Measurements from ENCODE around the gene ATP2A1.

The ATP2A1 gene

DNA sequence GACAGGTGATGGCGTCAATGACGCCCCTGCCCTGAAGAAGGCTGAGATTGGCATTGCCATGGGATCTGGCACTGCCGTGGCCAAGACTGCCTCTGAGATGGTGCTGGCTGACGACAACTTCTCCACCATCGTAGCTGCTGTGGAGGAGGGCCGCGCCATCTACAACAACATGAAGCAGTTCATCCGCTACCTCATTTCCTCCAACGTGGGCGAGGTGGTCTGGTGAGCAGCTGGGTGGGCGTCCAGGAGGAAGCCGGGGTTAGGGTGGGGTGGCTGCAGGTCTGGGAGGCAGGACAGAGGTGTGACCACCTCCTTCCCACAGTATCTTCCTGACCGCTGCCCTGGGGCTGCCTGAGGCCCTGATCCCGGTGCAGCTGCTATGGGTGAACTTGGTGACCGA lies 23.6 kb downstream of the ATP2A1 start (continued):
- TF ChIP-seq SNAI2 (CRISPR knock-in tag; IDR thresholded peaks at IDR 0.05) = no peak
- TF ChIP-seq, protein P1, sequence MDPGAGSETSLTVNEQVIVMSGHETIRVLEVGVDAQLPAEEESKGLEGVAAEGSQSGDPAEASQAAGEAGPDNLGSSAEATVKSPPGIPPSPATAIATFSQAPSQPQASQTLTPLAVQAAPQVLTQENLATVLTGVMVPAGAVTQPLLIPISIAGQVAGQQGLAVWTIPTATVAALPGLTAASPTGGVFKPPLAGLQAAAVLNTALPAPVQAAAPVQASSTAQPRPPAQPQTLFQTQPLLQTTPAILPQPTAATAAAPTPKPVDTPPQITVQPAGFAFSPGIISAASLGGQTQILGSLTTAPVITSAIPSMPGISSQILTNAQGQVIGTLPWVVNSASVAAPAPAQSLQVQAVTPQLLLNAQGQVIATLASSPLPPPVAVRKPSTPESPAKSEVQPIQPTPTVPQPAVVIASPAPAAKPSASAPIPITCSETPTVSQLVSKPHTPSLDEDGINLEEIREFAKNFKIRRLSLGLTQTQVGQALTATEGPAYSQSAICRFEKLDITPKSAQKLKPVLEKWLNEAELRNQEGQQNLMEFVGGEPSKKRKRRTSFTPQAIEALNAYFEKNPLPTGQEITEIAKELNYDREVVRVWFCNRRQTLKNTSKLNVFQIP (CRISPR knock-in tag; IDR thresholded peaks at IDR 0.05; ENCODE audit: borderline replicate concordance, low read depth) = no peak
- TF ChIP-seq, protein P2, sequence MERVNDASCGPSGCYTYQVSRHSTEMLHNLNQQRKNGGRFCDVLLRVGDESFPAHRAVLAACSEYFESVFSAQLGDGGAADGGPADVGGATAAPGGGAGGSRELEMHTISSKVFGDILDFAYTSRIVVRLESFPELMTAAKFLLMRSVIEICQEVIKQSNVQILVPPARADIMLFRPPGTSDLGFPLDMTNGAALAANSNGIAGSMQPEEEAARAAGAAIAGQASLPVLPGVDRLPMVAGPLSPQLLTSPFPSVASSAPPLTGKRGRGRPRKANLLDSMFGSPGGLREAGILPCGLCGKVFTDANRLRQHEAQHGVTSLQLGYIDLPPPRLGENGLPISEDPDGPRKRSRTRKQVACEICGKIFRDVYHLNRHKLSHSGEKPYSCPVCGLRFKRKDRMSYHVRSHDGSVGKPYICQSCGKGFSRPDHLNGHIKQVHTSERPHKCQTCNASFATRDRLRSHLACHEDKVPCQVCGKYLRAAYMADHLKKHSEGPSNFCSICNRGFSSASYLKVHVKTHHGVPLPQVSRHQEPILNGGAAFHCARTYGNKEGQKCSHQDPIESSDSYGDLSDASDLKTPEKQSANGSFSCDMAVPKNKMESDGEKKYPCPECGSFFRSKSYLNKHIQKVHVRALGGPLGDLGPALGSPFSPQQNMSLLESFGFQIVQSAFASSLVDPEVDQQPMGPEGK (CRISPR knock-in tag; IDR thresholded peaks at IDR 0.05; ENCODE audit: borderline replicate concordance) = no peak
- TF ChIP-seq TOX (CRISPR knock-in tag; IDR thresholded peaks at IDR 0.05; ENCODE audit: borderline replicate concordance) = no peak

DNA sequence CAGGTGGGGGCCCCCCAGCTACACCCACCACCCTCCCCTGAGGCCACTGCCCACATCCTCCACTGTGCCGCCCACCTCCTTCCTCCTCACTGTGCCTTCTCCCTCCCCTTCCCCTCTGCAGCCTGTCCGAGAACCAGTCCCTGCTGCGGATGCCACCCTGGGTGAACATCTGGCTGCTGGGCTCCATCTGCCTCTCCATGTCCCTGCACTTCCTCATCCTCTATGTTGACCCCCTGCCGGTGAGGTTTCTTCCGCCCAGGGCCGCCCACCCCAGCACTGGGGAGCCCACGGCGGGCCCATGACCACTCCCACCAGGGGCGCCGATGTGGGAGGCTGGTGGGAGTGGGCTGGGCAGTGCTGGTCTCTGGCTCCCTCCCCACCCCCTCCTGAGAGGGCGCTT lies 24.6 kb downstream of the ATP2A1 start:
- TF ChIP-seq ZC3H10 (CRISPR knock-in tag; IDR thresholded peaks at IDR 0.05) = no peak
- no peak for TF ChIP-seq GLIS3 (CRISPR knock-in tag; IDR thresholded peaks at IDR 0.05)
- TF ChIP-seq ESRRG (CRISPR knock-in tag; IDR thresholded peaks at IDR 0.05) = no peak
- TF ChIP-seq, protein P3, sequence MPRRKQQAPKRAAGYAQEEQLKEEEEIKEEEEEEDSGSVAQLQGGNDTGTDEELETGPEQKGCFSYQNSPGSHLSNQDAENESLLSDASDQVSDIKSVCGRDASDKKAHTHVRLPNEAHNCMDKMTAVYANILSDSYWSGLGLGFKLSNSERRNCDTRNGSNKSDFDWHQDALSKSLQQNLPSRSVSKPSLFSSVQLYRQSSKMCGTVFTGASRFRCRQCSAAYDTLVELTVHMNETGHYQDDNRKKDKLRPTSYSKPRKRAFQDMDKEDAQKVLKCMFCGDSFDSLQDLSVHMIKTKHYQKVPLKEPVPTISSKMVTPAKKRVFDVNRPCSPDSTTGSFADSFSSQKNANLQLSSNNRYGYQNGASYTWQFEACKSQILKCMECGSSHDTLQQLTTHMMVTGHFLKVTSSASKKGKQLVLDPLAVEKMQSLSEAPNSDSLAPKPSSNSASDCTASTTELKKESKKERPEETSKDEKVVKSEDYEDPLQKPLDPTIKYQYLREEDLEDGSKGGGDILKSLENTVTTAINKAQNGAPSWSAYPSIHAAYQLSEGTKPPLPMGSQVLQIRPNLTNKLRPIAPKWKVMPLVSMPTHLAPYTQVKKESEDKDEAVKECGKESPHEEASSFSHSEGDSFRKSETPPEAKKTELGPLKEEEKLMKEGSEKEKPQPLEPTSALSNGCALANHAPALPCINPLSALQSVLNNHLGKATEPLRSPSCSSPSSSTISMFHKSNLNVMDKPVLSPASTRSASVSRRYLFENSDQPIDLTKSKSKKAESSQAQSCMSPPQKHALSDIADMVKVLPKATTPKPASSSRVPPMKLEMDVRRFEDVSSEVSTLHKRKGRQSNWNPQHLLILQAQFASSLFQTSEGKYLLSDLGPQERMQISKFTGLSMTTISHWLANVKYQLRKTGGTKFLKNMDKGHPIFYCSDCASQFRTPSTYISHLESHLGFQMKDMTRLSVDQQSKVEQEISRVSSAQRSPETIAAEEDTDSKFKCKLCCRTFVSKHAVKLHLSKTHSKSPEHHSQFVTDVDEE (CRISPR knock-in tag; IDR thresholded peaks at IDR 0.05) = no peak
- no peak for TF ChIP-seq PPARA (CRISPR knock-in tag; IDR thresholded peaks at IDR 0.05; ENCODE audit: borderline replicate concordance)
- TF ChIP-seq ISL1 (CRISPR knock-in tag; IDR thresholded peaks at IDR 0.05) = no peak
- TF ChIP-seq ZNF565 (CRISPR knock-in tag; conservative IDR thresholded peaks at IDR 0.05; ENCODE audit: low read depth) = no peak

DNA sequence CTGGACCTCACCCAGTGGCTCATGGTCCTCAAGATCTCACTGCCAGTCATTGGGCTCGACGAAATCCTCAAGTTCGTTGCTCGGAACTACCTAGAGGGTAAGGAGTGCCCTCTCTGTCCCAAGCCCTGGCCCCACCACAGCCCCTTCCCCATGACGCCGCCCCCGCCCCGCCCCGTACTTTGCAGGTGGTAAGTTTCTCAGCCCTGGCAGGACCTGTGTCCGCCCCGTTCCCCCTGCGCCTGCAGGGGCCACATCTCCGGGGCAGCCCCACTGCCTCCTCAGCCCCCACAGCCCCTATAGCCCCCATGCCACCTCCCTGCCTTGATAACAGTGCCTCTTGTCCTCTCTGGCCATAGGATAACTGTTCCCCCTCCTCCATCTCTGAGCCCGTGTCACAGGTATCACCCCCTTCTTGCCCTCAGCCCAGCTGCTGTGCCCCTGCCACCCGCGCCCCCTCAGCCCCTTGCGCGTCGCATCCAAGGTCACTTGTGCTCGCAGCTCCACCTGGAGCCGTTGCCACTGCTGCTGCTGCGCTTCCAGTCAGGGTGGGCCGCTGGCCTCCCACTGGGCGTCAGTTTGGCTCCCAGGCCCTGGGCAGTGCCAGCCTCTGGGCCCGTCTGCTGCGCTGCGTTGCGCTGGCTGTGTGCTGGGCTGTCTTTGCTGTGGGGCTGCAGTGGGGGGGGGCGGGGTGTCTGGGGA lies 25.2 kb downstream of the ATP2A1 start:
- TF ChIP-seq ARNTL (CRISPR knock-in tag; IDR thresholded peaks at IDR 0.05; ENCODE audit: borderline replicate concordance, low read depth) (no peak), SNAI2 (CRISPR knock-in tag; IDR thresholded peaks at IDR 0.05) (no peak), GLIS3 (CRISPR knock-in tag; IDR thresholded peaks at IDR 0.05) (no peak), ZFP30 (CRISPR knock-in tag; IDR thresholded peaks at IDR 0.05) (no peak), BACH2 (CRISPR knock-in tag; IDR thresholded peaks at IDR 0.05; ENCODE audit: borderline replicate concordance) (no peak), ZNF70 (CRISPR knock-in tag; IDR thresholded peaks at IDR 0.05) (no peak), ESRRG (CRISPR knock-in tag; IDR thresholded peaks at IDR 0.05) (no peak), CSDC2 (CRISPR knock-in tag; IDR thresholded peaks at IDR 0.05) (no peak), ZC3H10 (CRISPR knock-in tag; IDR thresholded peaks at IDR 0.05) (no peak), PPARA (CRISPR knock-in tag; IDR thresholded peaks at IDR 0.05; ENCODE audit: borderline replicate concordance) (no peak)
- TF ChIP-seq, protein P3 (CRISPR knock-in tag; IDR thresholded peaks at IDR 0.05) = no peak
- TF ChIP-seq, protein P4, sequence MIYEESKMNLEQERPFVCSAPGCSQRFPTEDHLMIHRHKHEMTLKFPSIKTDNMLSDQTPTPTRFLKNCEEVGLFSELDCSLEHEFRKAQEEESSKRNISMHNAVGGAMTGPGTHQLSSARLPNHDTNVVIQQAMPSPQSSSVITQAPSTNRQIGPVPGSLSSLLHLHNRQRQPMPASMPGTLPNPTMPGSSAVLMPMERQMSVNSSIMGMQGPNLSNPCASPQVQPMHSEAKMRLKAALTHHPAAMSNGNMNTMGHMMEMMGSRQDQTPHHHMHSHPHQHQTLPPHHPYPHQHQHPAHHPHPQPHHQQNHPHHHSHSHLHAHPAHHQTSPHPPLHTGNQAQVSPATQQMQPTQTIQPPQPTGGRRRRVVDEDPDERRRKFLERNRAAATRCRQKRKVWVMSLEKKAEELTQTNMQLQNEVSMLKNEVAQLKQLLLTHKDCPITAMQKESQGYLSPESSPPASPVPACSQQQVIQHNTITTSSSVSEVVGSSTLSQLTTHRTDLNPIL (CRISPR knock-in tag; IDR thresholded peaks at IDR 0.05; ENCODE audit: low read depth) = no peak
- TF ChIP-seq, protein P1 (CRISPR knock-in tag; IDR thresholded peaks at IDR 0.05; ENCODE audit: borderline replicate concordance, low read depth) = no peak
- no peak for ATAC-seq

More for the DNA sequence above, 24.6 kb downstream of the ATP2A1 start:
- peak; percentile 10; the same call in 2 of the 3 replicates for ATAC-seq

Measured in SK-N-SH treated with all-trans-retinoic acid at 6 μM for 48 hours (cell line).